GM12878 (cell line): ENCODE data around the gene TCF25. TPM values are rescaled to one million over a fixed set of nuclear protein-coding genes. Genes with fewer than 3 reads are reported as not detected.

Source experiments
- ATAC-seq: fragments of 200-7000 bp; cut with Tn5 transposase; 3 replicates; pipeline ENCODE4 v1.9.1; 2020; ENCODE audit warnings: mild to moderate bottlenecking, moderate library complexity
- BruUV-seq: library from RNA; stranded (reverse); fragments of 400-500 nt; replicated peaks from 2 replicates; lab custom pipeline; 2021; lab: Mats Ljungman, UMichigan
- CTCF ChIA-PET: fragments of 300-600 bp; sonication (Branson Sonifier 250); formaldehyde crosslinking; extraction: SDS; loops from one replicate; lab custom pipeline; 2021; ENCODE audit warnings: inconsistent platforms; lab: Yijun Ruan, JAX
- POLR2A ChIA-PET: fragments of 350-600 bp; formaldehyde crosslinking; extraction: SDS; loops from one replicate; lab custom pipeline; 2021; ENCODE audit warnings: inconsistent platforms; lab: Charles Lee
- RAD21 ChIA-PET: fragments of 300-600 bp; sonication (Branson Sonifier 250); formaldehyde crosslinking; loops from one replicate; lab custom pipeline; 2023; ENCODE audit warnings: antibody characterized with exemption; ENCODE audit not compliant: unreplicated experiment; lab: Charles Lee
- SMC1A ChIA-PET: fragments of 300-600 bp; sonication (Branson Sonifier 250); formaldehyde crosslinking; loops from one replicate; lab custom pipeline; 2023; ENCODE audit not compliant: unreplicated experiment, uncharacterized antibody; lab: Charles Lee
- DNase-seq: peaks from one replicate; pipeline ENCODE4 v3.0.0-alpha.2; 2011; ENCODE audit warnings: low read depth, low spot score
- FAIRE-seq: peaks from 3 replicates; lab custom pipeline; 2011; peaks lifted over from hg19 to GRCh38; lab: Jason Lieb, UNC
- H2AFZ ChIP-seq: 2 replicates; pipeline ENCODE4 v1.6.0; 2011; ENCODE audit warnings: low read depth, low read length, control low read depth; ENCODE audit not compliant: control insufficient read depth
- H3K27ac ChIP-seq: 2 replicates; pipeline ENCODE4 v1.5.1; 2011; ENCODE audit warnings: control low read depth; ENCODE audit not compliant: control insufficient read depth, insufficient read depth
- H3K27me3 ChIP-seq, 2 experiments: replicated peaks in 1 of 2; 2 replicates each; pipeline versions ENCODE4 v1.6.0 to v1.6.1; 2011; ENCODE audit warnings: low read length in 1 of 2; ENCODE audit not compliant: control insufficient read depth in 2 of 2, insufficient read depth in 2 of 2
- H3K36me3 ChIP-seq, 2 experiments: 2 replicates each; pipeline ENCODE4 v1.5.1; 2011; ENCODE audit warnings: low read length in 1 of 2; ENCODE audit not compliant: control insufficient read depth in 2 of 2, insufficient read depth in 2 of 2
- H3K4me1 ChIP-seq: 2 replicates; pipeline ENCODE4 v1.6.1; 2011; ENCODE audit warnings: mild to moderate bottlenecking, low read length, moderate library complexity, mixed read lengths; ENCODE audit not compliant: control insufficient read depth, insufficient read depth
- H3K4me2 ChIP-seq: 2 replicates; pipeline ENCODE4 v1.6.0; 2011; ENCODE audit warnings: control low read depth; ENCODE audit not compliant: control insufficient read depth, insufficient read depth
- H3K4me3 ChIP-seq: fragments of 200-600 bp; sonication (generic); 2 replicates; pipeline ENCODE4 v1.5.1; 2016
- H3K79me2 ChIP-seq: 2 replicates; pipeline ENCODE4 v1.6.0; 2011; ENCODE audit warnings: low read length; ENCODE audit not compliant: control insufficient read depth, insufficient read depth
- H3K9ac ChIP-seq: 2 replicates; pipeline ENCODE4 v1.8.0; 2011; ENCODE audit warnings: low read length, control low read depth, mixed read lengths; ENCODE audit not compliant: control insufficient read depth, insufficient read depth
- H3K9me3 ChIP-seq: replicated peaks from 3 replicates; pipeline ENCODE4 v1.5.1; 2011; ENCODE audit warnings: mild to moderate bottlenecking, low read length; ENCODE audit not compliant: control insufficient read depth, insufficient read depth
- H4K20me1 ChIP-seq: 2 replicates; pipeline ENCODE4 v1.6.0; 2011; ENCODE audit not compliant: control insufficient read depth, insufficient read depth
- BACH1 ChIP-seq: fragments of 450-650 bp; IDR thresholded peaks from 2 replicates; pipeline ENCODE4 v1.6.1; 2017; ENCODE audit warnings: mild to moderate bottlenecking, borderline replicate concordance
- CREM ChIP-seq: IDR thresholded peaks from 2 replicates; pipeline ENCODE4 v1.6.1; 2014; ENCODE audit warnings: antibody characterized with exemption, low read depth
- GATAD2B ChIP-seq: fragments of 450-650 bp; conservative IDR thresholded peaks from 2 replicates; pipeline ENCODE4 v1.6.1; 2017; ENCODE audit warnings: low read depth, mild to moderate bottlenecking, moderate library complexity
- IRF4 ChIP-seq: IDR thresholded peaks from 2 replicates; pipeline ENCODE4 v1.6.1; 2011; ENCODE audit warnings: low read depth, low read length
- MEF2A ChIP-seq: IDR thresholded peaks from 2 replicates; pipeline ENCODE4 v1.6.1; 2011; ENCODE audit warnings: low read depth, mild to moderate bottlenecking, low read length, moderate library complexity; ENCODE audit not compliant: insufficient read depth
- NR2F1 ChIP-seq: fragments of 450-650 bp; conservative IDR thresholded peaks from 2 replicates; pipeline ENCODE4 v1.6.1; 2017; ENCODE audit warnings: mild to moderate bottlenecking
- SIX5 ChIP-seq: IDR thresholded peaks from 2 replicates; pipeline ENCODE4 v1.6.1; 2011; ENCODE audit warnings: mild to moderate bottlenecking, low read depth, low read length, moderate library complexity; ENCODE audit not compliant: severe bottlenecking
- SMAD1 ChIP-seq: fragments of 450-650 bp; IDR thresholded peaks from 2 replicates; pipeline ENCODE4 v1.6.1; 2018; ENCODE audit warnings: mild to moderate bottlenecking, low read depth; ENCODE audit not compliant: partially characterized antibody
- TCF12 ChIP-seq: IDR thresholded peaks from 2 replicates; pipeline ENCODE4 v1.6.1; 2011; ENCODE audit warnings: low read depth, mild to moderate bottlenecking, low read length
- TCF3 ChIP-seq: IDR thresholded peaks from 2 replicates; pipeline ENCODE4 v1.6.1; 2012; ENCODE audit warnings: low read depth, mild to moderate bottlenecking, low read length, borderline replicate concordance; ENCODE audit not compliant: insufficient read depth
- TCF7 ChIP-seq: IDR thresholded peaks from 2 replicates; pipeline ENCODE4 v1.6.1; 2014; ENCODE audit warnings: antibody characterized with exemption, borderline replicate concordance
- ZSCAN29 ChIP-seq: fragments of 450-650 bp; IDR thresholded peaks from 2 replicates; pipeline ENCODE4 v1.6.1; 2017; ENCODE audit warnings: mild to moderate bottlenecking, moderate library complexity
- WGBS: methylation state at CpG from one replicate; pipeline ENCODE4 v1.1.6; 2016; ENCODE audit warnings: low lambda C conversion rate; ENCODE audit not compliant: insufficient replicate concordance, insufficient coverage; ENCODE audit errors: missing lambda C conversion rate; 5-methylcytosine and 5-hydroxymethylcytosine counted together
- in situ Hi-C: fragments of 300-500 bp; cut with MboI; formaldehyde crosslinking; loops from 9 replicates; pipeline ENCODE4 v1.14.3; 2018; ENCODE audit warnings: mixed read lengths
- intact Hi-C: fragments of 100-400 bp; cut with micrococcal nuclease; formaldehyde crosslinking; loops from one replicate; pipeline ENCODE4 v1.14.2; 2022; ENCODE audit not compliant: unreplicated experiment
- polyA plus RNA-seq, 11 experiments: library from polyadenylated mRNA; depleted of rRNA in 4 of 11; unstranded in 6 of 11; stranded (reverse) in 5 of 11; fragments of >200 nt; fragmentation: Nextera tagmentation in 4 of 11; fragmentation: Illumina TruSeq in 1 of 11; extraction: Ambion mirVana in 4 of 11; extraction: Trizol in 1 of 11; gene quantifications; 1 replicate in 1 of 11; 2 replicates in 10 of 11; pipeline versions ENCODE4 v1.2.1 to v1.2.3, GENCODE V29; 2011 to 2016; ENCODE audit warnings: inconsistent platforms in 2 of 11, missing spikeins in 2 of 11, low read depth in 1 of 11
- total RNA-seq, 4 experiments: library from RNA; depleted of rRNA in 3 of 4; stranded (reverse); fragments of >200 nt in 3 of 4; fragmentation: Illumina TruSeq in 1 of 4; extraction: Trizol in 1 of 4; gene quantifications; 2 replicates each; pipeline versions ENCODE4 v1.2.1 to v1.2.3, GENCODE V29; 2013 to 2021
- TF ChIP-seq, protein P1 (sequence below): IDR thresholded peaks from 2 replicates; pipeline ENCODE4 v1.6.1; 2012; ENCODE audit warnings: low read depth, low read length, improper control_type of control experiment
- TF ChIP-seq, protein P2 (sequence below): IDR thresholded peaks from 2 replicates; pipeline ENCODE4 v1.6.1; 2011; ENCODE audit warnings: borderline replicate concordance, low read depth, mild to moderate bottlenecking, moderate library complexity, low read length; ENCODE audit not compliant: insufficient read depth, poor library complexity, severe bottlenecking
- TF ChIP-seq, protein P3 (sequence below): fragments of 450-650 bp; formaldehyde crosslinking; IDR thresholded peaks from 2 replicates; pipeline ENCODE4 v1.4.0; 2022; ENCODE audit warnings: mild to moderate bottlenecking, moderate library complexity
- TF ChIP-seq, protein P4 (sequence below): fragments of 450-650 bp; IDR thresholded peaks from 2 replicates; pipeline ENCODE4 v1.6.1; 2017; ENCODE audit warnings: borderline replicate concordance

TCF25 gene
- total and polyA plus RNA-seq, 10 of the 15 experiments (the other 5 are each of a cell fraction or from before 2014, with no cell fraction given), result 8.4 to 130 (median 89.4) TPM

DNA sequence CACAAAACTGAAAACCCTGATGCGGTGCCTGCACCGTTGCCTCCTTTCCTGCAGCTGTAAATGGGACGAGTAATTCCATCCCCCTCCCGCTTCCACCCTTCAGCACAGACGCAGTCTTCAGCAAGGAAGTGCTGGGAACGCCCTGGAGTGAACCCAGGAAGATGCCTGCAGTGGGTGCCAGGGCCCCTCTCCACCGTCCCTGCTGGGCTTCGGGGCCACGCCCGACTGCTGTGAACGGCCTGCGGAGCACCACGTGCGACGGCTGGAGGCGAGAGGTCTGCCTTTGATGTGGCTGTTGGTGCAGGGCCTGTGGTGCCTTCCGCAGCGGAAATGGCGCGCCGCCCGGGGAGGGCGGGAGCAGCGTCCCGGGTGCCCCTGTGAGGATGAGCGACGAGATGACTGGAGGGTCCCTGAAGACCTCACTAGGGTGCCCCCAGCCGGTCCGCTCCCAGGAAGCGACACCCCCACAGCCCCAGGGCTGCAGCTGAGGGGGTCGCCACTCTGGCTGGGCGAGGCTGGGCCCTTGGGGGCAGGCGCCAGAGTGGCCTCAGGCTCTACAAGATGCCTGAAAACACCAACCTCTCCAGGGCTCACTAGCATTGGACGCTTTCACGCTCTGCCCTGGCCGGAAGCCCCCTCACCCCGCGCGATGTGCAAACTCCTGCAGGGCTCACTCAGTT, 44.5 kb downstream of the TCF25 start:
- peak overlapping the region; percentile 21 for H2AFZ ChIP-seq
- no peaks in the 10 kb centered on the region for H3K36me3 ChIP-seq
- H3K4me3 ChIP-seq, result peak overlapping the region; percentile 62
- ChIA-PET SMC1A (interaction anchor here (1.0 kb wide), 1 partner anchor 103 kb away, joined by 3 read pairs; no protein-coding TSS in a partner anchor), POLR2A (interaction anchor here (1.3 kb wide), 1 partner anchor 54 kb away, joined by 3 read pairs; no protein-coding TSS in a partner anchor), CTCF (interaction anchor here (0.7 to 3.1 kb wide), 5 partner anchors 8 to 1967 kb away, joined by 3 to 15 read pairs (median 5); no protein-coding TSS in a partner anchor), RAD21 (interaction anchor here (1.0 to 1.1 kb wide), 2 partner anchors 43 to 56 kb away, joined by 3 to 5 read pairs; no protein-coding TSS in a partner anchor)
- no TSS peak for BruUV-seq
- peak overlapping the region; percentile 2 for H3K27ac ChIP-seq
- intact Hi-C loops (loop anchor here (10.0 kb wide), 1 partner anchor 213 kb away; the partner anchor contains the start of gene SPATA2L), in situ Hi-C loops (no loop called here)
- peak; percentile 73 for DNase-seq
- peak overlapping the region; percentile 91 for H3K4me2 ChIP-seq
- no peaks in the 10 kb centered on the region for H4K20me1 ChIP-seq
- peak; percentile 95 for ATAC-seq
- H3K9me3 ChIP-seq, result no peaks in the 10 kb centered on the region
- peaks cover 3 to 13% of the 10 kb centered on the region in 2 experiments for H3K27me3 ChIP-seq
- FAIRE-seq, result peak; percentile 94
- peak overlapping the region; percentile 26; the same call in 1 of the 2 replicates for H3K9ac ChIP-seq
- no peaks in the 10 kb centered on the region for H3K79me2 ChIP-seq
- H3K4me1 ChIP-seq, result peaks cover 11% of the 10 kb centered on the region
- WGBS, result 0% methylated on average over 37 of the region's 39 CpGs
- TF ChIP-seq BACH1 (no peak), NR2F1 (peak; percentile 96), CREM (peak; percentile 70), TCF12 (peak; percentile 58; the same call in 1 of the 2 replicates), SIX5 (no peak), TCF3 (peak; percentile 51; the same call in 1 of the 2 replicates), TCF7 (peak; percentile 99), IRF4 (0 out of 2 replicates have a peak, but pooled peaks have one; percentile 34), GATAD2B (peak; percentile 80; the same call in 1 of the 2 replicates), ZSCAN29 (no peak), MEF2A (no peak), SMAD1 (no peak)
- TF ChIP-seq, protein P1, sequence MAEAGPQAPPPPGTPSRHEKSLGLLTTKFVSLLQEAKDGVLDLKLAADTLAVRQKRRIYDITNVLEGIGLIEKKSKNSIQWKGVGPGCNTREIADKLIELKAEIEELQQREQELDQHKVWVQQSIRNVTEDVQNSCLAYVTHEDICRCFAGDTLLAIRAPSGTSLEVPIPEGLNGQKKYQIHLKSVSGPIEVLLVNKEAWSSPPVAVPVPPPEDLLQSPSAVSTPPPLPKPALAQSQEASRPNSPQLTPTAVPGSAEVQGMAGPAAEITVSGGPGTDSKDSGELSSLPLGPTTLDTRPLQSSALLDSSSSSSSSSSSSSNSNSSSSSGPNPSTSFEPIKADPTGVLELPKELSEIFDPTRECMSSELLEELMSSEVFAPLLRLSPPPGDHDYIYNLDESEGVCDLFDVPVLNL, result 0 out of 2 replicates have a peak, but pooled peaks have one; percentile 8
- TF ChIP-seq, protein P2, sequence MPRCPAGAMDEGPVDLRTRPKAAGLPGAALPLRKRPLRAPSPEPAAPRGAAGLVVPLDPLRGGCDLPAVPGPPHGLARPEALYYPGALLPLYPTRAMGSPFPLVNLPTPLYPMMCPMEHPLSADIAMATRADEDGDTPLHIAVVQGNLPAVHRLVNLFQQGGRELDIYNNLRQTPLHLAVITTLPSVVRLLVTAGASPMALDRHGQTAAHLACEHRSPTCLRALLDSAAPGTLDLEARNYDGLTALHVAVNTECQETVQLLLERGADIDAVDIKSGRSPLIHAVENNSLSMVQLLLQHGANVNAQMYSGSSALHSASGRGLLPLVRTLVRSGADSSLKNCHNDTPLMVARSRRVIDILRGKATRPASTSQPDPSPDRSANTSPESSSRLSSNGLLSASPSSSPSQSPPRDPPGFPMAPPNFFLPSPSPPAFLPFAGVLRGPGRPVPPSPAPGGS, result peak; percentile 61
- TF ChIP-seq, protein P3, sequence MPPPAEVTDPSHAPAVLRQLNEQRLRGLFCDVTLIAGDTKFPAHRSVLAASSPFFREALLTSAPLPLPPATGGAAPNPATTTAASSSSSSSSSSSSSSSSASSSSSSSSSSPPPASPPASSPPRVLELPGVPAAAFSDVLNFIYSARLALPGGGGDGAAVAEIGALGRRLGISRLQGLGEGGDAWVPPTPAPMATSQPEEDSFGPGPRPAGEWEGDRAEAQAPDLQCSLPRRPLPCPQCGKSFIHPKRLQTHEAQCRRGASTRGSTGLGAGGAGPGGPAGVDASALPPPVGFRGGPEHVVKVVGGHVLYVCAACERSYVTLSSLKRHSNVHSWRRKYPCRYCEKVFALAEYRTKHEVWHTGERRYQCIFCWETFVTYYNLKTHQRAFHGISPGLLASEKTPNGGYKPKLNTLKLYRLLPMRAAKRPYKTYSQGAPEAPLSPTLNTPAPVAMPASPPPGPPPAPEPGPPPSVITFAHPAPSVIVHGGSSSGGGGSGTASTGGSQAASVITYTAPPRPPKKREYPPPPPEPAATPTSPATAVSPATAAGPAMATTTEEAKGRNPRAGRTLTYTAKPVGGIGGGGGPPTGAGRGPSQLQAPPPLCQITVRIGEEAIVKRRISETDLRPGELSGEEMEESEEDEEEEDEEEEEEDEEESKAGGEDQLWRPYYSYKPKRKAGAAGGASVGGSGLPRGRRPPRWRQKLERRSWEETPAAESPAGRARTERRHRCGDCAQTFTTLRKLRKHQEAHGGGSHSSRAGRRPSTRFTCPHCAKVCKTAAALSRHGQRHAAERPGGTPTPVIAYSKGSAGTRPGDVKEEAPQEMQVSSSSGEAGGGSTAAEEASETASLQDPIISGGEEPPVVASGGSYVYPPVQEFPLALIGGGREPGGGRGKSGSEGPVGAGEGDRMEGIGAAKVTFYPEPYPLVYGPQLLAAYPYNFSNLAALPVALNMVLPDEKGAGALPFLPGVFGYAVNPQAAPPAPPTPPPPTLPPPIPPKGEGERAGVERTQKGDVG (CRISPR knock-in tag), result no peak
- TF ChIP-seq, protein P4, sequence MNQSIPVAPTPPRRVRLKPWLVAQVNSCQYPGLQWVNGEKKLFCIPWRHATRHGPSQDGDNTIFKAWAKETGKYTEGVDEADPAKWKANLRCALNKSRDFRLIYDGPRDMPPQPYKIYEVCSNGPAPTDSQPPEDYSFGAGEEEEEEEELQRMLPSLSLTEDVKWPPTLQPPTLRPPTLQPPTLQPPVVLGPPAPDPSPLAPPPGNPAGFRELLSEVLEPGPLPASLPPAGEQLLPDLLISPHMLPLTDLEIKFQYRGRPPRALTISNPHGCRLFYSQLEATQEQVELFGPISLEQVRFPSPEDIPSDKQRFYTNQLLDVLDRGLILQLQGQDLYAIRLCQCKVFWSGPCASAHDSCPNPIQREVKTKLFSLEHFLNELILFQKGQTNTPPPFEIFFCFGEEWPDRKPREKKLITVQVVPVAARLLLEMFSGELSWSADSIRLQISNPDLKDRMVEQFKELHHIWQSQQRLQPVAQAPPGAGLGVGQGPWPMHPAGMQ, result no peak
